Epidermal melanocyte (primary cell): Measurements from ENCODE around the gene FHIT.

Experiments
- DNase-seq: peaks from one replicate; pipeline ENCODE4 v3.0.0; 2011; ENCODE audit warnings: low spot score; ENCODE audit not compliant: insufficient read length

FHIT gene

DNA sequence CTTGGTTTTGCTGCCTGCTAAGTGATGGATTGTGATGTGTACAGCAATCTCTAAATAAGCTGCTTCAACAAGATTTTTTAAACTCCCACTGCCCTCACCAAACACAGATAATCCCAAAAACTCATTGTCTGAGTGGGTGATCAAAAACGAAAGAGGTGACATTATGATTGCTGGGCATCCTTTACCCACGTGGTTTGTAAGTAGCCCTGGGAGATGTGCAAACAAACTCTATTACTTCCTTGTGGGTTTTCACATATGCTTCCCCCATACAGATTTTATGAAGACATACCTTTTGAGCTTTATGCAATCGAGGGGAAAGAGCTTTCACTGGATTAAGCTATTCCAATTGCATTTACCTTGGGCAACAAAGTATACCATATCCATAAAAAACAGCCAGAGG, 1000.4 kb downstream of the FHIT start:
- no peak for DNase-seq

DNA sequence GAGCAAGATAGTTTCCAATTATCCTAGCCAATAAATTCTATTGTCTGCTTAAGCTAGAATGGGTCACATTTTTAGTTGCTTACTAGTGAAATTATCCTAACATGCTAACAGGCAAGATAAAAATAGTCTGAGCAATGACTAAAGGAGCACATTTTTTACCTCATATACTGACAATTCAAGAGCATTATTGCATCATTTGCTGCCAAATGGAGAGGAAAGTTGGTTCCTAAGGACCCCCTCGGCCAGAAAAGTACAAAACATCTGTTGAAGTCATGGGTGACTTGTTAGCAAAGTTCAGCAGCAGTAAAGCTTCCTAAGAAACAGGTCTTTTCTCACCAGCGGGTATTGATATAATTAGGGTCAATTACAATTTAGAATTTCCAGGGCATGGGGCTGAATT, 1001.0 kb downstream of the FHIT start:
- no peak for DNase-seq

DNA sequence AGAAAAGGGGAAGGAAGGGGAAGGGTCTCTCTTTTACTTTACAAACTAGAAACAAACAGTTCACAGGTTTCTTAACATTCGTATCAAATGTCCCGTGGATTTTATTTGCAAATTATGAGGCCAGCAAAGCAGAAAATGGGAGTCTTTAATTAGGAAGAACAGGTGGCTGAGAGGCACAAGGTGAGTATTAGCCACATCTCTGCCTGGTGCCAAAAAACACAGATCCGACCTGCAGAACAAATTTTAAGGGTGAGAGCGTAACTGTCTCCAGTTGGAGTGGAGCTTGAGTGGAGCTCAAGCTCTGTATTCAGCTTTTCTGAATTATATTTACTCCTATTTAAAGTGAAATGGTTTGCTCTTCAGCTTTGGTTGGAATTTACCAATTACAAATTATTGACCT, 1004.9 kb downstream of the FHIT start:
- no peak for DNase-seq

DNA sequence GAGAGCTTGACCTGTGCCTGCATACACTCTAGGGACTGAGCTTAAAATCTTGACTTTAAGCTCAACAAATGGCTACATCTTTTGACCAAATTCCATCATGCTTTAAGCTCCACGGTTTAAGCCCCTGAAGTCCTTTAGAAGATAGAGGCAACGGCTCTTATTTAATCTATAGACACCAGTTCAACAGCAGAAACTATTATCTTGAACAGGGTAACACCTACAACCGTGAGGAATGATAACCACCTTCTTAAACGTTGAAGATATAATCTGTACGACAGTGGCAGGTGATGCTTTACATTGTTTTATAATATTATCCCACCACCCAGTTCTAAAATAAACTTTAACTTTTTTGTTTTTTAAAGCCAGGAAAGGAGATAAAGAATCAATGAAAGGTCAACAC, 1007.8 kb downstream of the FHIT start:
- DNase-seq, result no peak

DNA sequence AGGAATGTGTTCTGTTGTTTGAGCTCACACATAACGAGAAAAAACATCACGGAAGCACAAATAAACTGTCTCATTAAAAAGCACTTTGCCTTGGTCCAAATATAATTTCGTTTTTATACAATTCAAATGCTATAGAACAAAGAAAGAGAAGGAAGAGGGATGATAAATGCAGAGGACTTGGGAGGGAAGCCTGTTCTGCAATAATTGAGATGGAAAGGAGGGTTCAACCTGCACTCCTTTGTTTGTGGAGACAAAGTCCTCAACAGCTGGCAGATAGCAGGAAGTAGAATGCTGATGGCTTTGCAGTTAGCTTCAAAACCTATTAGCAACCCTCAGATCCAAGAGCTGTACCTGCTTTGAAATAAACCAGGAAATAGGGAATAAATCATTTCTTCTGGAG, 1010.8 kb downstream of the FHIT start:
- no peak for DNase-seq

DNA sequence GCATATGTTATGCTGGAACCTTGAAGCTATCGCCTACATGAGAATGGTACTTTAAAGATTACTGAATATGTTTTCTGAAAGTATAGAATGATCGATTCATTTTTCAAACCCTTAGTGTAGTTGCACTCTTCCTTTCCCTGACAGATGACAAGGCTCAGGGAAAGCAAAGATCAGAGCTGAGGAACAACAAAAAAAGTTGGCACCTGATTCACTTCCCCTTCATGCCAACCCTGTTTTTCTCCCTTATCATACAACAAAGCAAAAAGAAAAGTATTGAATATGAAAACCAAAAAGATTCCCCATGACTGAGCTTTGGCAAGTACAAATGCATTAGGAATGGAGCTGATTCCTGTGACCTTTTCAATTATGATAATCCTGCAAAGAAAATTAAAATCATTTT, 1012.7 kb downstream of the FHIT start:
- no peak for DNase-seq

DNA sequence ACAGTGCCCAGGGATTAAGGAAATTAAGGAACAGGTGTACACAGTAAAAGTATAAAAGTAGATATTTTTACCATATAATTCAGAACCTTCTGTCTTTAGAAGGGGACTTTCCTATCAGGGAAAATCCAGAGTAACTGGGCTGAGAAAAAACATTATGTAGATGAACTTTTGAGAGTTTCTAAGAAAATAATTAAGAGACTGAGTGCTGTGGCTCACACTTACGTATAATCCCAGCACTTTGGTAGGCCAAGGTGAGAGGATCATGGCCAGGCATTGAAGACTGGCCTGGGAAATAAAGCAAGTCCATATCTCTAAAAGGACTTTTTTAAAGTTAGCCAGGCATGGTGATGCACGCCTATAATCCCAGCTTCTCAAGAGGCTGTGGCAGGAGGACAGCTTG, 1021.8 kb downstream of the FHIT start:
- no peak for DNase-seq

DNA sequence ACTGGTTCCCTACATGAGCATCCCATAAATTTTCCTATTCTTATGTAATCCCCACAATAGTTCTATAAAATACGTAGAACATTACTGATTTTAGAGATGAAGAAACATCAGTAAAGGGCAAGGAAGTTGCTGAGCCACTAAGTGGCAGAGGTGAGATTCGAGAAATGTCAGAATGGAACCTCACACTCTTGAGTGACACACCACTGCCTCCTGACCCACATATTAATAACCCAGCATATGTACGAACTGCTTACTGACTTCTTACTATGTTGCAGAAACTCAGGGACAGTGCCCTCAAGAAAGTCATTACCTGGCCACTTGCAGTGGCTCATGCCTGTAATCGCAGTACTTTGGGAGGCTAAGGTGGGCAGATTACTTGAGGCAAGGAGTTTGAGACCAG, 1022.4 kb downstream of the FHIT start:
- DNase-seq, result no peak

DNA sequence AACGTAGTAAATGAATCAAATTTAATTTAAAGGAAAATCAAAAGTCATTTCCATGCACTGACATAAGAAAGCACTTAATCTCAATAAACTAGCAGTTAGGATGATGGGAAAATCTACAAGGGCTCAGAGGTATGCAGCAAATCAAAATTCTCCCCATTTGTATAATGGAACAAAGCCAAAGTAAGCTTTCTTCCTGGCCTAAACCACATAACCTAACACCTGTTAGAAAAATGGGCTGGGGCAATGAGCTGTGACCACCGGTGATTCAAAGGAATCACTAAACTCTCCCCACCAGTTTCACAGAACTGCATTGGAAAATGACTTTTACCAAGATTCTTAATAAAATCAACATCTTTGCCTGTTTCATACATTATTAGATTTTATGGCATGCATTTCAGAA, 1024.3 kb downstream of the FHIT start:
- DNase-seq, result no peak

DNA sequence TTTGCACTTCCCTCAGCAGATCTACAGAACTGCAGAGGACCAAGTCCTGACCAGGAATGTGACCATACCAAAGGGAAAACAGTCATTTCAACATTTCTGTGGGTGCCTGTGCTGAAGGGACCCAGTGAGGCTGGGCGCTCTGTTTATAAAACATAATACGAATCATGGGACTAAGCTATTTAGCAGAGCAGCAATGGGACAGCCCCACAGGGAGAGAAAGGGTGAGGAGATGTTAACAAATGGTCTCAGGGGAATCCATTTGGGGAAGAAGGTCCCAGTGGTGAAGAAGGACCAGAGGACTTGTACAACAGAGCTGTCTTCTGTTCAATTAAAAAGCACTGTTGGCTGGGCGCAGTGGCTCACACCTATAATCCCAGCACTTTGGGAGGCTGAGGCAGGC, 1025.4 kb downstream of the FHIT start:
- no peak for DNase-seq

DNA sequence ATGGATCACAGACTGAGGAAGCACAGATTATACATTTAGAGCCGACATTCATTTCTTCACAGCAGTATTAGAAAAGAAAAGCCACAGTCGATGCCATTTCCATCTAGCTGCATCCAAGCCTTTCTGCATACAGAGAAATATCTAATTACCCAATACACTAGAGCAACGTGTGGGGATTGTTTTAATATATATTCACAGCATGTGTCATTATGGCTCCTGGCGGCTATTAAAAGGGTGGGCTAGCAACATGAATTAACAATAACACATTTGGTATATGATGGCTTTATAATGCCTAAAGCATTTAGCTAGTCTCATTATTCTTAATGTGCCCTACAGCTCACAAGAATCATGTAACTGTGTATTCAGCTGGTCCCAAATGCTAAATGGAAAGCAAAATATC, 1030.5 kb downstream of the FHIT start:
- DNase-seq, result no peak

DNA sequence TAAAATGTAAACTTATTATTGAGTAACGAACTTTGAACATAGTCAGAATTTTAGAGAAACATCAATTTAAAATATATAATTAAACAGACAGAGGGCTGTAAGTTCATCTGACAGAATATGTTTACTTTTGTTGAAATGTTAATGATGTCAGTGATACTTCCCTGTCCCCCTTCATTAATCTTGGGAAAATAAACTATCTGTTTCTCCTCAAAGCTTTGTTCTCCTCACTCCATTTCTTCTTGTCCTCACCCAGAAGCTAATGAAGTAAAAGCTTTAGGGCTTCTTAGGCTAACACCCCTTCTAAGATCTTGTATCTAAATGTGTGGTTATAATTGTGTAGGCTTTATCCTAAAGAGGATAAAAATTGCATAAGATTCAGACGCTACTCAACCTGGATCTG, 1031.8 kb downstream of the FHIT start:
- DNase-seq, result no peak

DNA sequence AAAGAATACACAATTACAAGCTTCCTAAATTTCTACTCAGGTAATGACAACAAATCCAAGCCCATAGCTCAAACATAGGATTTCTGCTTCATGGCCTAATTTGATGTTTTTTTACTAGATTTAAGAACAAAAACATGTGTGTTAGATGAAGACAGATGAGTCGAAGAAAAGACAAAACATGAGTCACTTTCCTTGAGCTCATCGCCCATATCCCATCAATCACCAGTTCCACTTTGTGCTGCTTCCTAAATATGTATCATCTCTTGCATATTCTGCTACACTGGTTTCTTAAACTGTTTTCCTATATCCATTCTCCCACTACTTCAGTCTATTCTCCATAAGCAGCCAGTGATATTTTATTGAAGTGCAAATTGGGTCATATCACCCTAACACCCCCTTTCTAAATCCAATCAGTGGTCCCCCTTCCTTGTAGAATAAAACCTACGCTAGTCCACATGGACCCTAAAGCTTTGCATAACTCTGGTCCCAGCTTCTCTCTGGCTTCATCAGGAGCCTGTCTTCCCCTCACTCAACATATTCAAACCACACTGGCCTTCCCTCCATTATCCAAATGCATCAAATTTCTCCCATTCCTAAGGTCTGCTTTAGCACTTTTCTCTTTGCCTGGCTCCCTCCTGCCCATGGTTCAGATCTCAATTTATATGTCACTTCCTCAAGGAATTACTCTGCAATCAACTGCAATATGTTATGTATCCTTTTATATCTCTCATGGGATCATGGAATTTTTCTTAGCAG, 1033.9 kb downstream of the FHIT start:
- no peak for DNase-seq

DNA sequence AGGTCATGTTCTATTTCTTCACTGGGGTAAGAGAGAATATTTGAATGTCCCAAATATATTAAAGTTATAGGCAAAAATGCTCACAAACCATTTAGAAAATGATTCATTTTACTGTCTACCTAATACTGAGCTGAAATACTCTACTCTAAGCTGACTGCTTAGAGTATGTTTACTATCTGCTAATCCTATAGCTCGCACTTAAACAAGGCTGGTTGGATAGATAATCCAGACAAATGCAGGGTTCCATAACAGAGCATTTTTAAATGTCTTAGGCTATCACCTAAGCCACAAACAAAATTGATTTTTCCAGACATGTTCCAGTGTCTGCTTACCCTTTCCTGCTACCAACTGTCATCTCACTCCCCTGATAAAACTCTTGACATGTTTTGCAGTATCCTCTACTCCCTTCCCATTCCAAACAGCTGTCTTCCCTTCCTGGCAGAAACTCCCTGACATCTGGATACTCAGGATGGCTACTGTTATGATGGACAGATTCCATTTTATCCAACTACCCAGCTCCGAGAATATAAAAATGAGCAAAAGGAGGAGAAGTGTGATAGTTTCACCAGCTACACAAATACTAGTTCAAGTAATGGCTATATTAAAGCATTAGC, 1034.7 kb downstream of the FHIT start:
- DNase-seq, result no peak

DNA sequence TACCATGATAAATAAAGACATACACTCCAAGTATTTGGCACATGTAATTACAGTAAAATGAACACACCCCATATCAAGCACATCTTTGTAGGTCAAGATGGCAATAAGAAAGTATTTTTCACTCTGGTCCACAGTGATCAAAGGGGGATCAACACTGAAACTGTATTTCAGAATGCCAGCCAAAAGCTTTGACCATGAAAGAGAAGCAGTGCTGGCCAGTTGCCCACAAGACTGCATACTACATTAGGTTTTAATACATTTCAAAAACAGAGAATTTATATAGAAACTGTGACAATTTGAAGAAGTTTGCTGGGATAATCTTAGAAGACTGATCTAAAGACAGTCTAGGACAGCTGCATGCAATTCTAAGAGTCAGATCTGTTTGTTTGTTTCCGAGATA, 1035.3 kb downstream of the FHIT start:
- no peak for DNase-seq

DNA sequence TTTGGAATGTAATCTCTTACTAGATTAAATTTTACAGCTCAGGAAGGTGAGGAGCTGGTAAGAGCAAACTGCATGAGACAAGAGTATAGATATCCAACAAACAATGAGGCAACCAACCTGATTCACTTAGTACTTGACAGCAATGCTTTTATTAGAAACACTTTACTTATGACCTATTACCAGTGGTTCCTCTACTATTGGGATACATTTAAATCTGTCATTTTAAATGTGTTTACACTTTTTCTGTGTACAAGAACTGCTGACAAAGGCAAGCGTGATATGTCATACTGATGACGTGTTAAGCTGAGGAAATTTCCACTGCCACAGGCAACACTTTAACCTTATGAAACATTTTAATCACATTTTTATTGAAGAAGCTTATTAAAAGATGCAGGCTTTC, 1043.3 kb downstream of the FHIT start:
- no peak for DNase-seq

DNA sequence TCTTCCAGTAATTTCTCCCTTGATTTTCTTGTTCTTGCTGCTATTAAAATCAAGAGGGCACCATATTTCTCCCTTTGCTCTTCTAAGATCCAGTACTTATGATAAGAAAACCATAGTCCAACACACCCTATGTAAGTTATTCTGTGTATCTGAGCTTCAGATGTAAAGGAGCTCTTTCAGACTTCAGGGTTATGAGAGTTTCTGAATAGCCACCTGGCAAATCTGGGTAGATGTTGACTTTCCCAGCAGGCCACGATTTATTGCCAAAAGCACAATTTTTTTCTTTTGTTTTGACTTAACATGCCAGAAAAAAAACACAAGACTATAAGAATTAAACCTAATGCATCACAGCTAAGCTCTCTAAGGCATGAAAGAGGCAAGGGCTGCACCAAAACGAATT, 1045.0 kb downstream of the FHIT start:
- no peak for DNase-seq

DNA sequence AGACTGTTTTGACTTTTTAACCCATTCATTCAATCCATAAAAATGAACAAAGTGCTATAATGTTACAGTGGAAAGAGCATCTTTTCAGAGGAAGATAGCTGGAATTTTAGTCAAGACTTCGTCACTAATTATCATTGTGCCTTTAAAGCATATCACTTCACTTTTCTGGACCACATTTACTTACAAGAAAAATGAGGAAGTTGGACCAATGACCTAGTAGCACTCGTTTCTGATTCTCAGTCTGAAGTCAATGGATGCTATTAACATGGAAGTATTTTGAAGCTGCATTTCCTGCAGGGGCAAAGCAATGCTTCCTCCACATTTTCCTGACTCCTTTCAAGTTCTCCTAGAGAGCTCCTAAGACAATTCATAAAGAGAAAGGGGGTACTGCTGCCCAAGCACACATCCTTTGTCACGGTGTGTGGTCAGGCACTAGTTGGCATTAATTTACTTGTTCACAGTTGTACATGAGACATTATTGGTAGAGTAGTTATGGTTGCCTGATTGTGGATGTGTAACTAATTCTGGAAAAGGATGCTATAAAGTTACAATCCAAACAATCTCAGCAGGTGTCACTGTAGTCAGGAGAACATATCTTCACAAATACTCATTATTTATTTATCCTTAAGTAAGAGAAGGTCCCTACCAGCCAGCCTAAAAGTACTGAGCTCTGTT, 1049.1 kb downstream of the FHIT start:
- DNase-seq, result no peak

DNA sequence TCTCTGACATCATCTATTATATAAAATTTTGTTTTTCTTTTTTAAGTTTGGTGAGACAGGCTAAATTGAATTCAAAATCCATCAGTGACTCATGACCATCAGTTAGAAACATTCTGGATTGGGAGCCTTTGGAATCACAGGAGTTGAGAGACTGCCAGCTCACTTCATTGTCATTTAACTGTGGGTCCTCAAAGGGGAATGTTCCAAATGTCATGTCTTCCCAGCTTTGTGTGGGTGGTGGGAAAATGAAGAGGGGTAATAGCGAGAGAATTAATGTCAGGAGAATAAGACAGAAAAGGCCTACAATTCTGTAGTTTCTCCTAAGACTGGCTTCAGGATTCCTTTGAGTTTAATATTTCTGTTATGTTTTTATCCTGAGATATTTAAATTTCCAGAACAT, 1051.9 kb downstream of the FHIT start:
- DNase-seq, result no peak

DNA sequence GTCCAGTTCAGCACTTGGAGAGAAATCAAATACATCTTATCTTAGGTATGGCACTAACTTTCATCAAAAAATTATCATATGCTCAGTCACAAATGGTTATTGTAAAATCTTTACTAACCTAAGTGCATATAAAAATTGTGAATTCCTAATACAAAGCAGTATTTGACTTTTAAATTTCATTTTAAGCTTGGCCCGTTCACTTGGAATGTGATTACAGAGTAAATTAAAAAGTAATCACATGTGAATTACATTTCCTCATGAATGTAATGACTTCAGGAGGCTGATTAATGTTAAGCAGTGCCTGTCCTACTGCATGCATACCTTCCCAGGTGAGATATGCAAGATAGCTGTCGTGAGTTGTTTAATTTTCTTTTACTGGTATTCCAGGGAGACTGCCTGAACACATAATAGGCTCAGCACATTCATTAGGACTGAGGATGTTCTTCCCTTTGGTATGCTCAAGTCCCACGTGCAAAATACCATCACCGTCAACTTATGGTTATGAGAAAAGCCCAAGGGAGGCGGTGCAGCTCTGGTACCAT, 1053.0 kb downstream of the FHIT start:
- DNase-seq, result no peak

DNA sequence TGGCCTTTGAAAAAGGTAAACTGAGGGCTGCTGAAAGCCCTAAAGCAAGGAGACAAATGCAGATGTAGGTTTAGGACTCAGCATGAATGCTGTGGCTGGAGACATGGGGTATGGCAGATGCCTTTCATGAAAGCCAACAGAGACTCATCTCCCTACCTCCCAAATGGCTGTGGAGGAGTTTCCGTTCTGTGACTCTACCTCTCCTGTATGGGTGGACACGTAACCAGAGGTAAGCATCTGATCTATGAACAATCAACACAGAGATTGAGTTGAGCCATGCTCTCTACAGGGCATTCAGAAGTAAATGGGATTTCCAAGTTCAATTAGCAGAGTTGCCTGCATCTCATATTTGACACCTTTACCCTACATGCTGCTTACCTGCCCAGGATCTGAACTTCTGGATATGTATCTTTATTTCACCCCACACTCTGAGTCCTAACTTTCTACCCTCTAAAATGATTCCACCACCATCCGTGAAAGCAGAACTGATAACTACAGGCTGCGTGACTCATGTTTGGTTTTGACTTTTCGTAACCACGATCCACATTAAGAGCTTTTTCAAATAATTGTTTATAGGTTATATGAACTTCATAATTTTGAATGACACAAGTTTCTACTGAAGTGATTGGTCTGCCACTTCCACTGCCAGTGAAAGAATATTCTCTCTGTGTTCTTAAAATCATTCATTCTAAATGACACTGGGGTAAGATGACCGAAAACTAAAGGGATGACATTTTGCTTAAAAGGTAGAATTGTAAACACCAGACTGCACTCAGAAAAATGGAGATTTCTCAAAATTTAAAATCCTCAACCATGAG, 1058.7 kb downstream of the FHIT start:
- no peak for DNase-seq

DNA sequence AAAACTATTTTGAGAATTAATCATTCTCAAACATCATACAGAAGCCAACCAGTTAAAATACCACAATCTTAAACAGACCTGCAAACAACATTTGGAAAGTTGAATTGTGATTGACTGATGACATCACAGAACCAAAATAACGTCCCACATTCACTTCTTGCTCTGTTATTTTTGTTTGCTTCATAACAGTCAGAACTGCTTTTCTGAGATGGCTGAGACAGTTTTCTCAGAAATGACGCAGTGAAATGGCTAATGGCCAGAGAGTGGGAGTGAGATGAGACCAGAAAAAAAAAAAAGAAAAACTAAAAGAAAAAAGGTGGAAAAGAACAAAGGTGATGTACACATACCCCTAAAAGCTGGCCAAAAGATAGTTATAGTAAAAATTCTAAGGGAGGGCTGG, 1061.2 kb downstream of the FHIT start:
- no peak for DNase-seq
